HL-60 (cell line): ENCODE results near the gene MTM1.

Source experiments
- DNase-seq, 2 experiments: peaks; one replicate each; pipeline ENCODE4 v3.0.0-alpha.2; 2010 to 2020; ENCODE audit warnings: low read depth in 1 of 2, low spot score in 1 of 2
- H3K27ac ChIP-seq: fragments of 250-450 bp; sonication (Bioruptor Pico); replicated peaks from 2 replicates; pipeline ENCODE4 v1.5.1; 2020; ENCODE audit warnings: mild to moderate bottlenecking, moderate library complexity
- H3K27me3 ChIP-seq: fragments of 250-450 bp; sonication (Bioruptor Pico); 2 replicates; pipeline ENCODE4 v1.5.1; 2021; ENCODE audit warnings: mild to moderate bottlenecking, moderate library complexity; ENCODE audit not compliant: insufficient read depth, poor library complexity, severe bottlenecking
- H3K4me3 ChIP-seq: replicated peaks from 2 replicates; pipeline ENCODE4 v1.5.1; 2011; ENCODE audit warnings: mild to moderate bottlenecking, control low read depth, low read length; ENCODE audit not compliant: insufficient read depth
- GABPA ChIP-seq: IDR thresholded peaks from 2 replicates; pipeline ENCODE4 v1.6.1; 2012; ENCODE audit warnings: low read depth
- POLR2AphosphoS5 ChIP-seq: IDR thresholded peaks from 2 replicates; pipeline ENCODE4 v1.6.1; 2012; ENCODE audit warnings: low read depth
- SPI1 ChIP-seq: IDR thresholded peaks from 2 replicates; pipeline ENCODE4 v1.6.1; 2012; ENCODE audit warnings: low read depth, mild to moderate bottlenecking, borderline replicate concordance
- TF ChIP-seq, protein P1 (sequence below): IDR thresholded peaks from 2 replicates; pipeline ENCODE4 v1.6.1; 2012; ENCODE audit warnings: low read depth; ENCODE audit not compliant: insufficient replicate concordance
- TF ChIP-seq, protein P2 (sequence below): IDR thresholded peaks from one replicate; pipeline ENCODE4 v1.5.1; 2011; ENCODE audit warnings: low read length, control low read depth, inconsistent platforms; ENCODE audit not compliant: insufficient read depth

MTM1 gene

DNA sequence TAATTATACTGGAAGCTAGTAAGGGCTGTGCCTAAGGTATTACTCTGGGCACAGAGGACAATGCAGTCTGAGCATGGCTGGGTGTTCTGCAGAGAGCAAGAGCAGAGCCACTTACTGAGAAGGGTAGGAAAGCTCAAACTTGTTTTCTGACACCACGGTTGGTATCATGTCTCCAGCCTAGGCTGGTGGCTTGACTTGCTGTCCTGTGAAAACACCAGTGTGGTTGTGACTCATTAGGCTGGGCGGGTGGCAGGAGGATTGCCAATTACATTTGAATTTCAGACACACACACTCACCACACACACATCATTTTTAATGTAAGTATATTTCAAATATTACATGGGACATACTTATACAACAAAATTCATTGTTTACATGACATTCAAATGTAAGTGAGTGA is 19.7 kb upstream of the MTM1 start:
- TF ChIP-seq GABPA, result no peak
- TF ChIP-seq, protein P1, sequence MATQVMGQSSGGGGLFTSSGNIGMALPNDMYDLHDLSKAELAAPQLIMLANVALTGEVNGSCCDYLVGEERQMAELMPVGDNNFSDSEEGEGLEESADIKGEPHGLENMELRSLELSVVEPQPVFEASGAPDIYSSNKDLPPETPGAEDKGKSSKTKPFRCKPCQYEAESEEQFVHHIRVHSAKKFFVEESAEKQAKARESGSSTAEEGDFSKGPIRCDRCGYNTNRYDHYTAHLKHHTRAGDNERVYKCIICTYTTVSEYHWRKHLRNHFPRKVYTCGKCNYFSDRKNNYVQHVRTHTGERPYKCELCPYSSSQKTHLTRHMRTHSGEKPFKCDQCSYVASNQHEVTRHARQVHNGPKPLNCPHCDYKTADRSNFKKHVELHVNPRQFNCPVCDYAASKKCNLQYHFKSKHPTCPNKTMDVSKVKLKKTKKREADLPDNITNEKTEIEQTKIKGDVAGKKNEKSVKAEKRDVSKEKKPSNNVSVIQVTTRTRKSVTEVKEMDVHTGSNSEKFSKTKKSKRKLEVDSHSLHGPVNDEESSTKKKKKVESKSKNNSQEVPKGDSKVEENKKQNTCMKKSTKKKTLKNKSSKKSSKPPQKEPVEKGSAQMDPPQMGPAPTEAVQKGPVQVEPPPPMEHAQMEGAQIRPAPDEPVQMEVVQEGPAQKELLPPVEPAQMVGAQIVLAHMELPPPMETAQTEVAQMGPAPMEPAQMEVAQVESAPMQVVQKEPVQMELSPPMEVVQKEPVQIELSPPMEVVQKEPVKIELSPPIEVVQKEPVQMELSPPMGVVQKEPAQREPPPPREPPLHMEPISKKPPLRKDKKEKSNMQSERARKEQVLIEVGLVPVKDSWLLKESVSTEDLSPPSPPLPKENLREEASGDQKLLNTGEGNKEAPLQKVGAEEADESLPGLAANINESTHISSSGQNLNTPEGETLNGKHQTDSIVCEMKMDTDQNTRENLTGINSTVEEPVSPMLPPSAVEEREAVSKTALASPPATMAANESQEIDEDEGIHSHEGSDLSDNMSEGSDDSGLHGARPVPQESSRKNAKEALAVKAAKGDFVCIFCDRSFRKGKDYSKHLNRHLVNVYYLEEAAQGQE, result no peak
- TF ChIP-seq, protein P2, sequence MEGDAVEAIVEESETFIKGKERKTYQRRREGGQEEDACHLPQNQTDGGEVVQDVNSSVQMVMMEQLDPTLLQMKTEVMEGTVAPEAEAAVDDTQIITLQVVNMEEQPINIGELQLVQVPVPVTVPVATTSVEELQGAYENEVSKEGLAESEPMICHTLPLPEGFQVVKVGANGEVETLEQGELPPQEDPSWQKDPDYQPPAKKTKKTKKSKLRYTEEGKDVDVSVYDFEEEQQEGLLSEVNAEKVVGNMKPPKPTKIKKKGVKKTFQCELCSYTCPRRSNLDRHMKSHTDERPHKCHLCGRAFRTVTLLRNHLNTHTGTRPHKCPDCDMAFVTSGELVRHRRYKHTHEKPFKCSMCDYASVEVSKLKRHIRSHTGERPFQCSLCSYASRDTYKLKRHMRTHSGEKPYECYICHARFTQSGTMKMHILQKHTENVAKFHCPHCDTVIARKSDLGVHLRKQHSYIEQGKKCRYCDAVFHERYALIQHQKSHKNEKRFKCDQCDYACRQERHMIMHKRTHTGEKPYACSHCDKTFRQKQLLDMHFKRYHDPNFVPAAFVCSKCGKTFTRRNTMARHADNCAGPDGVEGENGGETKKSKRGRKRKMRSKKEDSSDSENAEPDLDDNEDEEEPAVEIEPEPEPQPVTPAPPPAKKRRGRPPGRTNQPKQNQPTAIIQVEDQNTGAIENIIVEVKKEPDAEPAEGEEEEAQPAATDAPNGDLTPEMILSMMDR, result no peak
- TF ChIP-seq POLR2AphosphoS5, result no peak
- TF ChIP-seq SPI1, result no peak
- Histone ChIP-seq H3K27me3 (no peaks in the 10 kb centered on the region), H3K27ac (no peak overlapping the region), H3K4me3 (no peak overlapping the region)
- DNase-seq, result no peak

DNA sequence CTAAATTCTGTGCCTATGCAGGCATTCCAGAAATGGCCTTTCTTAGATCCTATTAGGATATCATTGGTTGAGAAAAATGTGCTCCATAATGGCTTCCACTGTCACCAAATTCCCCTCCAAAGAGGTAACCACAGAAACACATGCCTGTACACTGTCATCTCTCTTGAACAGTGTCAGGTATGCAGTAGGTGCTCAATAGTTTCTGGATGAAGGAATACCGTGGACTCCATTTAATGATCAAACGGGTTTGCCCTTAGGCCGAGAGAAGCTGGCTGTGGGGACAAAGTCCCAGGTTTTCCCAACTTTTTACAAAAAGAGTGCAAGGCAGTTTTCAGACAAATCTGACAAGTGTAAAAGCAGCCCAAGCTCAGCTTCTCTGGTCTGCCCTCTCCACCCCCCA is 16.5 kb upstream of the MTM1 start:
- no peak overlapping the region for H3K4me3 ChIP-seq
- H3K27me3 ChIP-seq, result no peaks in the 10 kb centered on the region
- DNase-seq, result no peak
- no peak overlapping the region for H3K27ac ChIP-seq
- no peak for TF ChIP-seq GABPA
- TF ChIP-seq SPI1, result no peak
- TF ChIP-seq POLR2AphosphoS5, result no peak
- TF ChIP-seq, protein P1, result no peak
- TF ChIP-seq, protein P2, result no peak

DNA sequence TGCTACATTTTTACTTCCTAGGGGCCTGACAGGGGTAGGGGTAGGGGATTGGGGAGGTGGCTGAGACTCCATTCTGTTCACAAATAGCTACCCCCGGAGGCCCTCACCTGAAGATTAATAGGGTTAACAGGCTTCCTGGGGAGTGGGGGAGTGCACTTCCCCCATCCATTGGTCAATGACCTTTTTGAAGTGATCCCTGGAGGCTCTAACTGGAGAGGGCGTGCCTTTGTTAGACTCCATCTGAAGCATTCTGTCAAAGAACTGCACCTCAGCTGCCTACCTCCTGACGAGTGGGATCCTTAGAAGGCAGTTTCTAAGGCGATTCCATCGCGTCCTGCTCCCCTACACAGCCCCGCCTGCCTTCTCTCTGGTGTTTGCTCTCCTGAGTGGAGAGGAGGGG is 10.0 kb upstream of the MTM1 start:
- no peak overlapping the region for H3K4me3 ChIP-seq
- H3K27me3 ChIP-seq, result no peaks in the 10 kb centered on the region
- DNase-seq, result no peak
- TF ChIP-seq GABPA (no peak), POLR2AphosphoS5 (no peak), SPI1 (no peak)
- TF ChIP-seq, protein P2, result no peak
- TF ChIP-seq, protein P1, result no peak
- H3K27ac ChIP-seq, result no peak overlapping the region
